Cardiac fibroblast (primary cell): ENCODE results near the gene HMG20B.

Source experiments
- DNase-seq, 2 donors: peaks; one replicate each; pipeline versions ENCODE4 v3.0.0 to v3.0.0-alpha.2; 2010; ENCODE audit warnings: low read depth in 2 of 2
- H3K4me3 ChIP-seq, 2 donors: replicated peaks in 1 of 2; 1 replicate in 1 of 2; 2 replicates in 1 of 2; pipeline ENCODE4 v1.5.1; 2011; ENCODE audit warnings: low read depth in 2 of 2, low read length in 2 of 2, mild to moderate bottlenecking in 2 of 2, moderate library complexity in 1 of 2
- TF ChIP-seq, protein P1 (sequence below): IDR thresholded peaks from one replicate; pipeline ENCODE4 v1.5.1; 2011; ENCODE audit warnings: low read depth, mild to moderate bottlenecking, low read length, inconsistent platforms

HMG20B gene

DNA sequence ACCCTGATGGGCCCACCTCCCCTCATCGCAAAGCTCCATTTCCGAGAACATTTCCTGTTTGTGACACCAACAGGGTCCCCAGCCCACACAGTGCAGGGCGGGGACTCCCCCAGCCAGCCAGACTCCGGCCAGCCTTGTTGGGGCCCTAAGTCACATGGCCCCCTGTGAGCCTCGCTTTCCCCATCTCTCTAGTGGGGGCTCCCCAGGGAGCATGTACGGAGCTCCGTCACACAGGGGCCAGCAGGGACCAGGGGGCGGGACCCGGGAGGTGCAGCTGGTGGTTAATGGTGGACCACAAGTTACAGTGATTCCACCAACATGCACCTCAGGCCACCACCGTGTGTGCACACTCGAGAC is 32.2 kb downstream of the HMG20B start:
- no peak overlapping the region for H3K4me3 ChIP-seq
- DNase-seq = no peak

DNA sequence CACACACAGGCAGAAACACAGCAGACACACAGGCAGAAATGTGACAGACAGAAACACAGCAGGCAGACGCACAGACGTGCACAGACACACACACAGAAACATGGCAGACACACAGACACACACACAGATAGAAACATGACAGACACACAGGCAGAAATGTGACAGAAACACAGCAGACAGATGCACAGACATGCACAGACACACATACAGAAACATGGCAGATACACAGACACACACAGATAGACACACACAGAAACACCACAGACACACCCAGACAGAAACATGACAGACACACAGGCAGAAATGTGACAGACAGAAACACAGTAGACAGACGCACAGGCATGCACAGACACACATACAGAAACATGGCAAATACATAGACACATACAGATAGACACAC is 32.6 kb downstream of the HMG20B start:
- H3K4me3 ChIP-seq = no peak overlapping the region
- no peak for DNase-seq
- TF ChIP-seq, protein P1, sequence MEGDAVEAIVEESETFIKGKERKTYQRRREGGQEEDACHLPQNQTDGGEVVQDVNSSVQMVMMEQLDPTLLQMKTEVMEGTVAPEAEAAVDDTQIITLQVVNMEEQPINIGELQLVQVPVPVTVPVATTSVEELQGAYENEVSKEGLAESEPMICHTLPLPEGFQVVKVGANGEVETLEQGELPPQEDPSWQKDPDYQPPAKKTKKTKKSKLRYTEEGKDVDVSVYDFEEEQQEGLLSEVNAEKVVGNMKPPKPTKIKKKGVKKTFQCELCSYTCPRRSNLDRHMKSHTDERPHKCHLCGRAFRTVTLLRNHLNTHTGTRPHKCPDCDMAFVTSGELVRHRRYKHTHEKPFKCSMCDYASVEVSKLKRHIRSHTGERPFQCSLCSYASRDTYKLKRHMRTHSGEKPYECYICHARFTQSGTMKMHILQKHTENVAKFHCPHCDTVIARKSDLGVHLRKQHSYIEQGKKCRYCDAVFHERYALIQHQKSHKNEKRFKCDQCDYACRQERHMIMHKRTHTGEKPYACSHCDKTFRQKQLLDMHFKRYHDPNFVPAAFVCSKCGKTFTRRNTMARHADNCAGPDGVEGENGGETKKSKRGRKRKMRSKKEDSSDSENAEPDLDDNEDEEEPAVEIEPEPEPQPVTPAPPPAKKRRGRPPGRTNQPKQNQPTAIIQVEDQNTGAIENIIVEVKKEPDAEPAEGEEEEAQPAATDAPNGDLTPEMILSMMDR = no peak

More for the DNA sequence above, 32.2 kb downstream of the HMG20B start:
- TF ChIP-seq, protein P1 = no peak

DNA sequence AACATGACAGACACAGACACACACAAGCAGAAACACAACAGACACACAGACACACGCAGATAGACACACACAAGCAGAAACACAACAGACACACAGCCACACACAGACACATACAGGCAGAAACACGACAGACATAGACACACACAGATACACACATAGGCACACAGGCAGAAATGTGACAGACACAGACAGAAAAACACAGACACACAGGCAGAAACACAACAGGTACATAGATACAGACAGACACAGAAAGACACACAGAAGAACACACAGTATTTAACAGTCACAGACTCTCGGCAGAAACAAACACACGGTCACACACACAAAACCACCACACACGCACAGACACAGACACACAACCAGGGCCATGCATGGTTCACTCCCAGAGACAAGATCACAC is 33.0 kb downstream of the HMG20B start:
- DNase-seq = no peak
- TF ChIP-seq, protein P1 = no peak
- peak overlapping the region; percentile 45 to 62 for H3K4me3 ChIP-seq

DNA sequence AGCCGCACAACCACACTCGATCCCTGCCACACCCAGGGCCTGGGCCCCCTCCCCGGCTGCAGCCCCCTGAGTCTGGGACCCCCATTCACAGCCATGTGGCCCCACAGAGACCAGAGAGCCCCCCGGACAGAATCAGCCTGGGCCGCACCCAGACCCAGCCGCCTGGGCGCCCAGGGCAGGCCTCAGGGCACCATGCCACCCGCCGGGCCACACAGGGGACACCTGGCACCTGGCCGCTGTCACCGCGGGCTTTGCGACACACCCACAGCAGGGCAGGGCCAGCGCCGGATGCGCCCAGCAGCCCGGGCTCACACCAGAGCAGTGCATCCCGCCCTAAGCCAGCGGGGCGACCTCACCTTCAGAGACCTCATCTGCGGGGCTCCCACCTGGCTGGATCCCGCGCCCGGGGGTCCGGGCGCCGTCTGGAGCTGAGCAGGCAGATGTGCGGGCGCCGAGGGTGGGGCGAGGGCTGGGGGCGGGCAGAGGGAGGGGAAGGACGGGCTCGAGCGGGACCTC is 33.5 kb downstream of the HMG20B start:
- TF ChIP-seq, protein P1 = no peak
- DNase-seq = no peak
- H3K4me3 ChIP-seq = peak overlapping the region; percentile 45 to 62

DNA sequence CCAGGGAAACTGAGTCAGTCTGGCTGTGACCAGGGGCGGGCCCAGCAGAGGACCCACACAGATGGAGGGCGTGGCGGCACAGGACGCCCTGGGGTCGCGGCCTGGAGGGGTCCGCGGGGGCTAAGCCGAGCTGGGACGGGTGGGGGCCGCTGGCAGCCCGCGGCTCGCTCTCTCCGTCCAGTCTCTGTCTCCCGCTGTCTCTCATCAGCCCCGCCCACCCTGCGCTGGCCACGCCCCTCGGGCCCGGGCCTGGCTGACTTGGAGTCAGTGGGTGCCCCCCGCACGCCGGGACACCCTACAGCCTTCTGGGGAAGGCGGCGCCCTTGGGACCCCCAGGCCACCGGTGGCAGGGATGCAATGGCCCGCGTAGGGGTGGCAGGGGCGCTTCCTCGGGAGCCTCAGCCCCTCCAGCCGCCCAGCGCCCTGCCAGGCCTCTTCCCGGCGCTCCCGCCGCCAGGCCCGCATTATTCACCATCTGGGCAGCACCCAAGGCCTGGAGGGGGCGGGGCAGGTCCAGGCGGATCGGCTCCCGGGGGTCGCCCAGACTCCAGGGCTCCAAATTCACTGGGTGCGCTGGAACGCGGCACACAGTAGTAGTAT is 34.0 kb downstream of the HMG20B start, which contains the start of gene TBXA2R:
Gene TBXA2R, minus strand, starts transcription at position 186 of the 600 bp plus-strand sequence. CDS start 6,241 bp downstream, outside the sequence.
- H3K4me3 ChIP-seq = peak within 1 kb of the TSS; percentile 45 to 62
- DNase-seq = peak; percentile 63 to 64
- TF ChIP-seq, protein P1 = no peak

DNA sequence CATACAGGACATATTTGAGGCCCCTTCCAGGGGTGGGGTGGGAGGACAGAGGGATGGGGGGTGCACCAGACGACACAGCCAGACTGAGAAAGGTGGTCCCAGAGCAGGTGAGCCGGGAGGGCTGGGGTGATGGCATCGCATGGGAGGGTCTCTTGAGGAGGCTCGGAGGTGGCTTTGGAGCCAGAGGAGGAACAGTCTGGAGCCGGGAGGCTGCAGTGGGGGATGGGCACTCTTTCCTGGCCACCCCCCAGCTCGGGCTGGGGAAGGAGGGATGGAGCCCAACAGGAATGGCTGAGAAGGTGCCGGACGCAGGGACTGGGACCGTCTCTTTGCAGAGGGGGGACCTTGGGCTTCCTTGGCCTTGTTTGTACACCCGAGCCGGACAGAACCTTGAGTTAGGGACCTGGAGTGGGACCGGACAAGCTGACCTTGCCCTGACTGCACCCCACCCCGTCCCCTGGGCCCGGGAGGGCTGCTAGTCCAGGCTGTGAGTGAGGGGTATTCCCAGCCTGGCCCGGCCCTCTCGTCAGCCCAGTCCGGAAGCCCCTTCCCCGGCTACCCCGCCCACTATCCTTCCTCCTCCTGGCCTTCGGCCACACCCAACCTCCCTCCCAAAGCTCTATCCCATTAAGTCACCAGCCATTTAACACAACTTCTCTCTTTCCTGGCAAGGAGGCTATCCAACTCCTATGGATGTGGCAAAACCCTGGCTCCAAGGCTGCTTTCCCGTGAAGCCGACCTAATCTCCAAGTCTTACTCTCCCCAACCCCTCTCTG is 34.7 kb downstream of the HMG20B start:
- peak overlapping the region; percentile 45 to 62 for H3K4me3 ChIP-seq
- TF ChIP-seq, protein P1 = no peak
- DNase-seq = peak; percentile 43 to 60
